Ishikawa (cell line): Measurements from ENCODE around the gene ANO8.

ENCODE experiments used
- CREB1 ChIP-seq: IDR thresholded peaks from 2 replicates; pipeline ENCODE4 v1.6.1; 2012; ENCODE audit warnings: low read depth
- EP300 ChIP-seq: IDR thresholded peaks from 2 replicates; pipeline ENCODE4 v1.6.1; 2012; ENCODE audit warnings: borderline replicate concordance
- FOXM1 ChIP-seq: IDR thresholded peaks from 2 replicates; pipeline ENCODE4 v1.6.1; 2012; ENCODE audit warnings: low read depth, borderline replicate concordance
- NFIC ChIP-seq: IDR thresholded peaks from 2 replicates; pipeline ENCODE4 v1.6.1; 2012
- RAD21 ChIP-seq: IDR thresholded peaks from 2 replicates; pipeline ENCODE4 v1.6.1; 2012; ENCODE audit warnings: low read depth
- TAF1 ChIP-seq: IDR thresholded peaks from 2 replicates; pipeline ENCODE4 v1.6.1; 2012; ENCODE audit warnings: low read depth, mild to moderate bottlenecking
- TCF12 ChIP-seq: IDR thresholded peaks from 2 replicates; pipeline ENCODE4 v1.6.1; 2012; ENCODE audit warnings: low read depth
- YY1 ChIP-seq: IDR thresholded peaks from 2 replicates; pipeline ENCODE4 v1.6.1; 2012; ENCODE audit warnings: low read depth
- TF ChIP-seq, protein P1 (sequence below): IDR thresholded peaks from 2 replicates; pipeline ENCODE4 v1.6.1; 2012; ENCODE audit warnings: low read depth, mild to moderate bottlenecking
- TF ChIP-seq, protein P2 (sequence below): IDR thresholded peaks from 2 replicates; pipeline ENCODE4 v1.6.1; 2012
- TF ChIP-seq, protein P3 (sequence below): IDR thresholded peaks from 2 replicates; pipeline ENCODE4 v1.6.1; 2012

DNA sequence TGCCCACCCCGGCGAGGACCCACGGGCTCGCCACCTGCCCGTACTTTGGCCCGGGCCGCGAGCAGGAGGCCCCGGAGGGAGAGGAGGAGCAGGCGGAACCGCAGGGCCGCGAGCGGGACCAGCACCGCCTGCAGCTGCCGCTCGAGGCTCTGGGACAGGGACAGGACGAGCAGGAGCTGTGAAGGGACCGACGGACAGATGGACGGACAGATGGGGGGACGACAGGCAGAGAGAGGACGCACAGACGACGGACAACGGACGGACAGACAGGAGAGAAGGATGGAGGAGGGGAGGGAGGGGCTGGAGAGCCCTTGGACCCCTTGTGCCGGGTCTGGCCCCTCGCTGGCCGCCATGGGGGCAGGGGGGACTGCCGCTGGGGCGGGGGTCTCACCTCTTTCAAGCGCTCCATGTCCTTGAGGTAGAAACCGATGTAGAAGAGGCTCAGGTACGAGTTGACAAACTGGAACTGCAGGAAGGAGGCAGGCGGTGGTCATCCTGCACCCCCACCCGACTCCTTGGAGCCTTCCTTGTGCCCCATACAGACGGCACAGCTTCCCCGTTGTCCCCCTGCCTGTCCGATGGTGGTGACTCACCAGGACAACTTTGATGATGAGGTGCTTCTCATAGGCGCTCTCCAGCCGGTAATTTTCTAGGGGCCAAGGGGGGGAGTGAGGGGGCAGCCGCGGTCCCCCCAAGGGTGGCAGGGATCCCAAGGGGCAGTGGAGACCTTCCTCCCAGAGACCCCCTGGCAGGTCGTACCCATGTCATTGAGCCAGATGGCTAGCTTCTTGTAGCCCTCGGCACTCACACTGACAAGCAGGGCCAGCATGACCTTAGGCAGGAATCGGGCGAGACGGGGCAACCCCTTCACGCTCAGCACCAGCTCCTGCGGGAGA, 5.0 kb downstream of the ANO8 start:
- TF ChIP-seq CREB1 = no peak
- TF ChIP-seq, protein P1, sequence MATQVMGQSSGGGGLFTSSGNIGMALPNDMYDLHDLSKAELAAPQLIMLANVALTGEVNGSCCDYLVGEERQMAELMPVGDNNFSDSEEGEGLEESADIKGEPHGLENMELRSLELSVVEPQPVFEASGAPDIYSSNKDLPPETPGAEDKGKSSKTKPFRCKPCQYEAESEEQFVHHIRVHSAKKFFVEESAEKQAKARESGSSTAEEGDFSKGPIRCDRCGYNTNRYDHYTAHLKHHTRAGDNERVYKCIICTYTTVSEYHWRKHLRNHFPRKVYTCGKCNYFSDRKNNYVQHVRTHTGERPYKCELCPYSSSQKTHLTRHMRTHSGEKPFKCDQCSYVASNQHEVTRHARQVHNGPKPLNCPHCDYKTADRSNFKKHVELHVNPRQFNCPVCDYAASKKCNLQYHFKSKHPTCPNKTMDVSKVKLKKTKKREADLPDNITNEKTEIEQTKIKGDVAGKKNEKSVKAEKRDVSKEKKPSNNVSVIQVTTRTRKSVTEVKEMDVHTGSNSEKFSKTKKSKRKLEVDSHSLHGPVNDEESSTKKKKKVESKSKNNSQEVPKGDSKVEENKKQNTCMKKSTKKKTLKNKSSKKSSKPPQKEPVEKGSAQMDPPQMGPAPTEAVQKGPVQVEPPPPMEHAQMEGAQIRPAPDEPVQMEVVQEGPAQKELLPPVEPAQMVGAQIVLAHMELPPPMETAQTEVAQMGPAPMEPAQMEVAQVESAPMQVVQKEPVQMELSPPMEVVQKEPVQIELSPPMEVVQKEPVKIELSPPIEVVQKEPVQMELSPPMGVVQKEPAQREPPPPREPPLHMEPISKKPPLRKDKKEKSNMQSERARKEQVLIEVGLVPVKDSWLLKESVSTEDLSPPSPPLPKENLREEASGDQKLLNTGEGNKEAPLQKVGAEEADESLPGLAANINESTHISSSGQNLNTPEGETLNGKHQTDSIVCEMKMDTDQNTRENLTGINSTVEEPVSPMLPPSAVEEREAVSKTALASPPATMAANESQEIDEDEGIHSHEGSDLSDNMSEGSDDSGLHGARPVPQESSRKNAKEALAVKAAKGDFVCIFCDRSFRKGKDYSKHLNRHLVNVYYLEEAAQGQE = no peak
- TF ChIP-seq FOXM1 = no peak
- no peak for TF ChIP-seq TAF1
- no peak for TF ChIP-seq YY1
- TF ChIP-seq EP300 = no peak
- TF ChIP-seq, protein P2, sequence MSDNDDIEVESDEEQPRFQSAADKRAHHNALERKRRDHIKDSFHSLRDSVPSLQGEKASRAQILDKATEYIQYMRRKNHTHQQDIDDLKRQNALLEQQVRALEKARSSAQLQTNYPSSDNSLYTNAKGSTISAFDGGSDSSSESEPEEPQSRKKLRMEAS = no peak
- TF ChIP-seq RAD21 = no peak
- TF ChIP-seq, protein P3, sequence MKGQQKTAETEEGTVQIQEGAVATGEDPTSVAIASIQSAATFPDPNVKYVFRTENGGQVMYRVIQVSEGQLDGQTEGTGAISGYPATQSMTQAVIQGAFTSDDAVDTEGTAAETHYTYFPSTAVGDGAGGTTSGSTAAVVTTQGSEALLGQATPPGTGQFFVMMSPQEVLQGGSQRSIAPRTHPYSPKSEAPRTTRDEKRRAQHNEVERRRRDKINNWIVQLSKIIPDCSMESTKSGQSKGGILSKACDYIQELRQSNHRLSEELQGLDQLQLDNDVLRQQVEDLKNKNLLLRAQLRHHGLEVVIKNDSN = no peak
- no peak for TF ChIP-seq TCF12
- no peak for TF ChIP-seq NFIC
